Superior temporal gyrus (tissue), 1 donor: Measurements from ENCODE around the gene PRKACG.
"Not testable (repeated sequence)": the region's sequence is repeated elsewhere in the genome, so short reads cannot be mapped to it uniquely, and the experiment has no call there.

Source experiments
- DNase-seq: peaks from one replicate; pipeline ENCODE4 v3.0.0-alpha.2; 2016; ENCODE audit errors: extremely low spot score

Gene PRKACG

DNA sequence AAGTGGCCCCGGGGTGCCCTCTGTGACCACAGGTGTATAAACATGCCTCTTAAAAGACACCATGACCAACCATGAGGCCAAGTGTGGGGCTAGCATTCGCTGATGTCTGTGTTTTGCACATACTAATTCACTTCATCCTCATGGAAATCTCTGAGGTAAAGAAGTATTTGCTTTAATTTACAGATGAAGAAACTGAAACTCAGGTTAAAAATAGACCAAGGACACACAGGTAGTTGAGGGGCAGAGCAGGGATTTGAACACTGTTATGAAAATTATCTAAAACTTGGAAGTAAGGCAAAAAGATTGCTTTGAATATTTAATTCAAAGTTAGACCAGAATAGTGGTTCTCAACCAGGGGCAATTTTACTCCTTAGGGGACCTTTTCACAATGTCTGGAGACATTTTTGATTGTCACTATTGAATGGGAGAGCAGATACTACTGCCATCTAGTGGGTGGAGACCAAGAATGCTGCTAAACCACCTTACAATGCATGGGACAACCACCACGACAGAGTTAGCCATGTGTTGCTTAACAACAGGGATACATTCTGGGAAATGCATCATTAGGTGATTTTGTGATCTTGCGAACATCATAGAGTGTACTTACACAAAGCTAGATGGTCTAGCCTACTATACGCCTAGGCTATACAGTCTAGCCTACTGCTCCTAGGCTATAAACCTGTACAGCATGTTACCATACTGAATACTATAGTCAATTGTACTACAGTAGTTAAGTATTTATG, 13.6 kb upstream of the PRKACG start:
- DNase-seq, result peak; percentile 87

DNA sequence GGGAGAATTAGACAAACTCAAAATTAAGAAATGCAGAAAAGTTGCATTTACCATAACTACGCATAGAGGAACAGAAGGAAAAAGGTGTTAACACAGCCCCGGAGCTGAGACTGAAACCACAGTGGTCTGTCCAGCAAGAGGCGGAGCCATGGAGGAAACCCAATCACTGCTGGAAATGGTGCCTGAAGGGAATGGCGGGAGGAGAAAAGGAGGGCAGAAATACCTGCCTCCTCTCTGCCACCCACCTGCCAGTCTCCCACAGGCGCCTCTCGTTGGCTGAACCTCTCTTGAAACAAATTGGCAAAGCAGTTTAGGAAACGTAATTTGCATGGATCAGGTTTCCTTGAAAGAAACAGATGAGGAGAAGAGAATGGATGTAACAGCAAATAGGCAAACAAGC, 9.7 kb upstream of the PRKACG start:
- DNase-seq, result no peak

DNA sequence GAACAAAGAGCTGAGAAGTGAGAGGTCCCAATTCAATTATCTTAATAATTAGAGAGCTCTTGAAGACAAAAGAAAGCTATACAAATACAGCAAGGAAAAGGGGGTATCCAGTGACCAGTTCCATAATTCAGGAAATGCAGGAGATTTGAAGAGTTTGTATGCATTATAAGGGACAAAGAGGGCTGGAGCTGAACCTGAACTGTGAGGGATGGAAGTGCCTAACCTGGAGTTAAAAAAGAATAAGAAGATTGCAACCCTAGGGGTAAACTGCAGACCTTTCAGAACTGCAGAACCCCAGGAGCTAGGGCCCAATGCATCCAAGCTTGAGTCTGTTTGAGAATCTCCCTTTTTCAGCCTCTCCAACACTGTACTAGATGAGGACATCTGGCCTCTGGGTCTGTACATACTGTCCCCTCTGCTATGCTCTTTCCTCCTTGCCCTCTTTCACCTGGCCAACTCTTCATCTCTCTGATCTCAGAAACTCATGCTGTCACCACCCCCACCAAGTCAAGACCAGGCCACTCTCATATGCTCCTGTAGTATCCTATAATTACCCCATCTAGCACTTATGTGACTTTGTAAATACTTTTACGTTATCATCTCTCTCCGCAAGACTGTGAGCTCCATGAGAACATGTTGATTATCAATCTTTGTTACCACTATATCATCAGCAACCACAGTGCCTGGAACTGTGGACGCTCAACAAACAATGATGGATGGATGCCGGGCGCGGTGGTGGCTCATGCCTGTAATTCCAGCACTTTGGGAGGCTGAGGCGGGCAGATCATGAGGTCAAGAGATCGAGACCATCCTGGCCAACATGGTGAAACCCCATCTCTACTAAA, 6.6 kb upstream of the PRKACG start:
- no peak for DNase-seq

DNA sequence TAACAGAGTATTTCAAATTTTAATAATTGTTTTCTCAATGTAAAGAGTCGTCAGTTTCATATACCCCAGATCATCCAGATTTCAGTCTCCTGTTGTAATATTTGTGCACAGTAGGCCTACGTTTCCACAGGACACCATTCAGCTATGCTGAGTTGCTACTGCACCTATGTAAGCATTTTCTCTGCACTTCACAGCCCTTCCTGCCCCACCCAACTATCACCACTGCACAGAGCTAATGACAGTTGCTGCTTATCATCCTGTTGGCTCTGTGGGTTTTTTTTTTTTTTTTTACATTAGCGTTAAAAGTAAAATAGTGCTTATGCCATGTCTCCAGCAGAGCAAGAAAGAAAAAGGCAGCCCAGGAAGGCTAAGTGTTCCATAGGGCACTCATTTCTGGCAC, 5.9 kb upstream of the PRKACG start:
- DNase-seq, result no peak

DNA sequence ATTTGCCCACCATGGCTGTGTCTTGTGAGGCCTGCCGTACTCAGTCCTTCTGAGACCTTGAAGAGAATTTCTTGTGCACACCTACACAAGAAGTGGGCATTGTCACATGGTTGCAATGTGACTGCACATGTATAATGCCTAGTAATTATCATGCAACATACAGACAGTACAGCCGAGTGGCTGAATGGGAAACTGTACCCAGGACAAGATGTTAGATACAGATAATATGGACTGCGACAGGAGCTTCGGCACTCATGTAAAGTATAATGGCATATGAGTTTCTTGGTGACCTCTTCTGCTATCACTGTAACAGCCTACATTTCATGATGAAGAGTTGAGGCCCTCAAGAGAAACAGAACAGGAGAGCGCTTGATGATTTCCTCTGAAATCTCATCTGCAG, 4.8 kb upstream of the PRKACG start:
- DNase-seq, result no peak

DNA sequence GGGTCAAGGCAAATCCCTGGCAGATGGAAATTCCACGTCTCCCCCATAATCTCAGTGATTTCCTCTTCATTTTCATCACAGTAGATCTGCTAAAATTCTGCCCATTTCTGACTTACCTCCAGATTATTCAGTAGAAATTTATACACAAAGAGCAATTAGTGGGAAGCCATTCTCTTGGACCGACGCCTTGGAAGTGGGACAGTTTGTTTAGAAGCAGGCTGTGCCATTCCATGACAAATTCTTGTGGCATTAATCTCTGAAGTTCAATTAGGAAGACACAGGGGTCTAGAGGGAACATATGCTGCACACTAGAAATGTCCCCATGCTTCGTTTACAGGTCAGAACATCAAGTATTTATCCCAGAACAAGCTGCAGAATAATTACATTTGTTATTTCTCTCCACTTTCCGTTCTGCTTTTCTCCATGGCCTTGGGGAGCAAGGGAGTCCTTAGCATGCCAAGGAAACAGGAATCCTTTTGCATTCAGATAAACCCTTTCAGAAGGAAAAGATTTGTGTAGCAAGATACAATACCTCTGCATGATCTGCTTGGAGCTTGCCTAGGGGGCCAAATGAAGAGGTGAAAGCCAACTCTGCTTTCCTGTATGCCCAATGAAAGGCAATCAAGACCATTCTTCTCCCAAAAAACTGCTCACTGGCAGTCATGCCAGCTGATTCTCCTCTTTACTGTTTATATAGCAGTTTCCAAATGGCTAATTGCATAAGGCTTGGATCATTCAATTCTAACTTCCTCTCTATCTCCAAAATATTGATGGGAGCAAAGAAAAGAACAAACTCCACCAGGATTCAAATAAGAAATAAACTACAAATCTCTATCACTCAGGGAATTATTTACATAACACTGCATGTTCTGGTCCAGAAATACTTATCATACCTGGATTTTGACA, 2.5 kb upstream of the PRKACG start:
- no peak for DNase-seq

DNA sequence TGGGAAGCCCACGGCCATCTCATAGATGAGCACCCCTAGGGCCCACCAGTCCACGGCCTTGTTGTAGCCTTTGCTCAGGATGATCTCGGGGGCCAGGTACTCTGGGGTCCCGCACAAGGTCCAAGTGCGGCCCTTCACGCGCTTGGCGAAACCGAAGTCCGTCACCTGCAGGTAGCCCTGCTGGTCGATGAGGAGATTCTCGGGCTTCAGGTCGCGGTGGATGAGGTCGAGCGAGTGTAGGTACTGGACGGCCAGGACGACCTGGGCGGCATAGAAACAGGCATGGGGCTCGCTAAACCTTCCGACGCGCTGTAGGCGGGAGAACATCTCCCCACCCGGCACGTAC, 558 bp downstream of the PRKACG start:
- no peak for DNase-seq

DNA sequence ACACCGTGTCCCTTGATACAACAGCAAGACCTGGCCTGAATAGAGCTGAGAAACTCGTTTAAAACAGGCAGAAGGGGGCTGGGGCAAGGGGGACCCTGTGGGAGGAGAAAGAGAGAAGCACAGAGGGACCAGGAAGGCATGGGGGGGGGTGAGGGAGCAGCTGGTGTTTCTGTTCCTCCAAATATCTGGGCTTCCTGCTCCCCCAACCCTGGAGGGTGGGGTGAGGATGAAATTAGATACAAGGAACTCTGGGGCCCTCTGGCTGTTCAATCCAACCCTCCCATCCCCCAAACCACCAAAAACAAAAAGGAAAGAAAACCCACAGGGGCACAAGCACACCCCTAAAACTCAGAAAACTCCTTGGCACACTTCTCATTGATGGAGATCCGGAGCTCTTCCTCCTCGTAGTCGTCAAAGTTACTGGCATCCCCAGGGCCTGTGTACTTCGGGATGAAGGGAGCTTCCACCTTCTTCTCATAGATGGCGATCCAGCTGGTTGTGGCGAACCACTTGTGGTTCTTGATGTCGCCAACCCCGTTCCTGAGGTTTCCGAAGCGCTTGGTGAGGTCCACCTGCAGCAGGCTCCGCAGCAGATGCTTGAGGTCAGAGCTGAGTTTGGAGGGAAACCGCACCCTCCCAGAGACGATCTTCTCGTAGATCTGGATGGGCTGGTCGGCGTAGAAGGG, 1.1 kb downstream of the PRKACG start:
- no peak for DNase-seq

DNA sequence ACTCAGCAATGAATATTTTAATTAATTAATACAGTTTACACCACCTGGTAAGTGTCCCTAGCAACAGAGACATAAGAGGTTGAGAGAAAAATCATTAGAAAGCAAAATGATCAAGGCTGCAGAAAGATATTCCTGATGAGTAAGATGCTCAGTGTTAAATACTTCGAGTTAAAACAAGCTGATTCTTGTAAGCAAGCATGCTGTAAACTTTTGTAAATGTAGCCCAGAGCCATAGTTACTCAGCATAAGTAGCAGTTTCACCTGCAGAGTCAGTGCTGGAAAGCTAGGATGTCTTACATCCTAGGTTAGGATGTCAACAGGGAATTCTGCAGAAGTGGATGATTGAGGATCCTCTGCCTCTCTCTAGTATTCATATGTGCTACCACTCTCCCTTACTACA, 4.2 kb downstream of the PRKACG start:
- DNase-seq, result no peak

DNA sequence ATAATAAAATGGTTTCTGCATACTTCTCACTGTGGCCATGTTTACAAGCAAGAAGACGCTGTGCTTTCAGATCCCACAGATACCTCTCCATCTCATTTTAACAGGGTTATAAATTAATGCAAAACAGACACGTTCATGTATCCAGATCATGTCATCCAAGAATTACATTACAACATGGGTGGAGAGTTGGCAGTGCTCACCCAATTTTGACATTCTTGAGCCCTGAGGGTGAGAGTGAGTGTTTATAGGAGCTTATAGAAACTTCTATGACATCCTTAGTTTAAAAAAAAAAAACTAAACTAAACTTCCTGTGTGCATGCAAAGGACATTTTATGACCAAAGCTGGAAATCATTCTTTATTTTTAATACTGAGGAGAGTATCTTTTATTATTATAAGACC, 9.1 kb downstream of the PRKACG start:
- DNase-seq, result no peak

DNA sequence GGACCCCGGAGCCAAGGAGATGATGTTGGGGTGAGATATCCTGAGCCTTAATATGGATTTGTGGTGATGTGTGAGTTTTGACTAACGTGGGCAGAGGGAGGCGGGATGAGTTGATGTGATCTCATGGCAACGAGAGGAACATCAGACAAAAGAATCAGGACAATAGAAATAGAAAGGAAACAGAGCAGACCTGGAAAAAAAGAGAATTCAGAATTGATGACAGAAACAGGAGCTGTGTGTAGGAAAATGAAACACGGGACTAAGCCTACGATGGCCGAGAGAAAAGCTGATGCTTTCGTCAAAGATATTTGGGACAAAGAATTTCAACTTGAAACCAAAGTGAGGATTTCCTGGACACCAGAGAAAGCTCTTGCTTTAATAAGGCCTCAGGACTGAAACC, 10.9 kb downstream of the PRKACG start:
- no peak for DNase-seq

DNA sequence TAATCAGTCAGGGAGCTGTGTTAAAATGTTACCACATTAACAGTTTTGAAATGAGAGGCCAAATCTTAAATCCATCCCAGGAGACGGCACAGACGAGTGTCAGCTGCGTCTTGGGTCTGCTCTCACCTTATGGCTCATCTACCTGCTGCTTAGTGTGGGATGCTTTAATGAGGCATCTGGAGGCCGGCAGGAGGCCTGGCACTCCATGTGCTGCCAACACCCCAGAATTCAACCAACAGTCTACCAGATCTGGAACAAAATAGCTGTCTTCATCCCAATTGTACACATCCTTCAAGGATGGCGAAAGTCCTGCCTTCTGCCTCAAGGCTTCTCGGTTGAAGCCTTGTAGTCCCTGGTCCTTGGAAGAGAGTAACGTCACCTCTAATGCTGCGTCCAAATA, 12.0 kb downstream of the PRKACG start:
- DNase-seq, result no peak

DNA sequence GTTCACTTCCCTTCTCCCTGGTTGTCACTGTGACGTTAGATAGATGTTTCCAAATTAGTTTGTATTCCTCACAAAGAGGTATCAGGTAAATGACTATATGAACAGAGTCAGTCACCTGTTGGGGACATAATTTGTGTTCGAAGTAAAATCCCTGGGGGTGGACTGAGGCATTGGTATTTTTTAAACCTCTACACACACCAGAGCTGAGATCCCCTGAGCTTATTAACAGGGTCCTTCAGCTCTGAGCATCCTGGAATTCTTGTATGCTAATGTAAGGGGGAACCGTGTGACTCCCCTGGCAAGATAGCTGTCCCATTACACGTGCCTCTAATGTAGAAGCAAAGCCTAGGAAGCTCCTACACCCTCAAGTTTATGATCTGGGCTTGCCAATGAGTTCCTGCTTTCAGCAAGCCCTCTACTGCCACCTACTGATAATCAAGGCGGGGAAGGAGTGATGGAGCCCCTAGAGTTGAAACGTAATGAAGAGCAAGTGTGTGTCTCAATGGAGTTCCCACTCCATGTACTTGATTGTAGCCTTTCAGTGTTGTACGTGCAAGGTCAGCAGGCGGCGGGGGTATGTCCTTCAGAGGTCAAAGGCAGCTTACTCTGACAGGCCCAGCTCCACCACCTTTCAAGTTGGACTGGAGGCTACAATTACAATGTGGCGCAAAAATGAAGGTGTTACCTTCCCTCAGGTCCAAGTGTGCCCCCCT, 14.4 kb downstream of the PRKACG start:
- peak; percentile 86 for DNase-seq

DNA sequence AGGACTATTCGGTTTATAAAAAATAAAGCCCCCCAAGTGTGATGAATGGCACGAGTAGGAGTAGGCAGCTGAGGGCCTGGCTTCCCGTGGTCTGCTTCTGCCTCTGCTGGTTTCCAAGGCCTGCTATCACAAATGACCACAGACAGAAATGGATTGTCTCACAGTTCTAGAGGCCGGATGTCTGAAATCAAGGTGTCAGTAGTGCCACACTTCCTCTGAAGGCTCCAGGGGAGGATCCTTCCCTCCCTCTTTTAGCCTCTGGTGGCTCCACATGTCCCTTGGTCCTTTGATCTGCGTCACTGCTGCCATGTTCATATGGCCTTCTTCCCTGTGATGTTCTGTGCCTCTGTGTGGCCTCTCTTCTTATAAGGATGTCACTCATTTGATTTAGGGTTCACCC, 15.1 kb downstream of the PRKACG start:
- DNase-seq, result no peak

DNA sequence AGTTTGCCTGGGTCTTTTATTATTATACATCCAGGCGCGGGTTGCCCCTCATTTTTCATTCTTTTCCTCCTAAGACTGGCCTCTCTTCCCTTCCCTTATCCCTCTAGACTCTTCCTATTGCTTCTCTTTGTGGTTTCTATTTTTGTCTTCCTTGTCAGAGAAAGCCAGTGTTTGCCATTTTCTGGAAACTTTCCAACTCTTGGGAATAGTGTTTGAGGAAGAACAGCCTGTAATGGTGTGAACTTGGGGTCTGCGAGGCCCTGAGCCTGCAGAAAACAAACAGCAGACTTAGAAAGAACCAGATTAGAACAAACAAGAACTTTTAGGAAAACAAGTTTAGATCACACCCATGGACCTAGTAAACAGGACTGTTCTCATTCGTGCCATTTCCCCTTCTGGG, 15.5 kb downstream of the PRKACG start:
- DNase-seq, result no peak

DNA sequence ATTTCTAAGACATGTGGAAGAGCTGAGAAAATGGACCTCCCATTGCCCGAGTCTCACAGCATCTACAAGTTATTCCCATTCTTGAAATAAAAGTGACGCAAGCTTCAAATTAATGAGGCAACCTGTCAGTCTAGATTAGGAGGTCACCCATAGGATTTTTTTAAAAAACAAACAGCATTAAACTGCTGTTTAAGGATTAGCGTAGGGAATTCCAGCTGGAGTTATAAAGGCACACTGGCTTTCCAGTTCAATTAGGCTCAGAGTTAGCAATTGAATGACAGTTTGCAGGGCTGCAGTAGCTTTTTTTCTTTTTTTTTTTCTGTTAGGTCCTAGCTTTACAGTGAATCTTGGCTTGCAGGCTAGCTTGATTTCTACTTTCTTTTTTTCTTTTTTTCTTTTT, 16.2 kb downstream of the PRKACG start:
- no peak for DNase-seq

DNA sequence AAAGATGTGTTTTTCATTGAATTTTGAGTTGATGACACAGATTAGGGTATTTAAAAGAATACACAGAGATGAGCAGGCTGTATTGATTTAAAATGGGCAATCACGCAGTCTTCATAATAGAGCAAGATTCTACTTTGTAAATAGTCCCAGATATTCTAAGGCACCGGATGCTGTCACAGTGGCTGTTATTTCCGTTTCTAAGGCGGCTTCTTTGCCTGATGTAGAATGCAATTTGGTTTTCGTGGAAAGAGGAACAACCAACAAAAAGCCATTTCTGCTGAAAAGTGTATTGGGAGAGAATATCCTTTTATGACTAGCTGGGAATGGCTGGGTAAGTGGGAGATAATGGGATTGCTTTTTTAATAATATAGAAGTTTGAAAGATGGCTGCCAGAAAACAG, 17.5 kb downstream of the PRKACG start:
- no peak for DNase-seq

DNA sequence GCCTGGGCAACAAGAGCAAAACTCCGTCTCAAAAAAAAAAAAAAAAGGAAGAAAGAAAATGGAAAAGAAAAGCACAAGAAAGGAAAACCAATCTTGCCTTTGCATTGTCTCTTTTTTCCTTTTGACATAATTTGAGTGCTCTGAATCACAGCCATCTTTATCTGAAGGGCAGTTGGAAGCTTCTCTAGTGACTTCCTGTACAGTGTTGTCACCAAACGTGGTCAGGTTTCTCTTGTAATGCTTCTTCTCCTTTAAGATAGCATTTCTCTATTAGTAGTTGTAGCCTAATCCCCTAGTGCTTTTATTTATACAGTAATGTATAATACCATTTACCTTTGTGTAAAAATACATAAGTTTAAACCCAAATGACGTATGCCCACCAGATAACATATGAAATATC, 18.1 kb downstream of the PRKACG start:
- no peak for DNase-seq

DNA sequence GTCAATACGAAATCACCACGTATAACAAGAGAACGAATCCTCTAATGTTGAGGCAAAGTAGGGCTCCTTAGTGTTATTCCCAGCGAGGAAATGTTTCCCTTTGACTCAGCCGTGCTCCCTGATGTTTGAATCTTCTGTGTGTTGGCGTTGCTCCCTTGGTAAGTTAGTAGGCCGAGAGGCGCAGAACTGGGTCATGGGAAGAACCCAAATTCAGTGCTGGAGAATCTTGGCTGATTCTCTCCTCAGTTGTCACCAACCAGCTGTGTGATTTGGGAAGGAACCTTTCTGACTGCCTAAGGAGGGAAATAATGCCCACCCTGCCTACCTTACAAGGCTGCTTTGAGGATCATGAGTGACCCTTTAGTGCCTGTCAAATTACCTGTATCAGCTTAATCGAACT, 22.5 kb downstream of the PRKACG start:
- DNase-seq, result no peak

DNA sequence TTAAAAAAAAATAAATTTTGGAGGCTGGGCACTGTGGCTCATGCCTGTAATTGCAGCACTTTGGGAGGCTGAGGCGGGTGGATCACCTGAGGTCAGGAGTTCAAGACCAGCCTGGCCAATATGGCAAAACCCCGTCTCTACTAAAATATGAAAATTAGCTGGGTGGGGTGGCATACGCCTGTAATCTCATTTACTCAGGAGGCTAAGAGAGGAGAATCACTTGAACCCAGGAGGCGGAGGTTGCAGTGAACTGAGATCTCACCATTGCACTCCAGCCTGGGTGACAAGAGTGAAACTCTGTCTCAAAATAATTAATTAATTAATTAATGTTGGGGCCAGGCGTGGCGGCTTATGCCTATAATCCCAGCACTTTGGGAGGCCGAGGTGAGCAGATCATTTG, 27.0 kb downstream of the PRKACG start:
- DNase-seq, result not testable (repeated sequence)
